Left lung (tissue), 10 donors: ENCODE data around the gene ZCWPW1. TPM values are rescaled to one million over a fixed set of nuclear protein-coding genes. Genes with fewer than 3 reads are reported as not detected.

ENCODE experiments used
- ATAC-seq: fragments of 200-7000 bp; cut with Tn5 transposase; one replicate; pipeline ENCODE4 v1.9.1; 2020; ENCODE audit warnings: moderate library complexity
- DNase-seq, 4 donors: peaks; one replicate each; pipeline ENCODE4 v3.0.0-alpha.2; 2013 to 2020
- H3K27ac ChIP-seq, 2 donors: fragments of 200-600 bp; sonication (generic) in 1 of 2; one replicate each; pipeline versions ENCODE4 v1.5.0 to v1.8.0; 2020 to 2021
- H3K27me3 ChIP-seq, 2 donors: fragments of 200-600 bp; sonication (generic) in 1 of 2; one replicate each; pipeline versions ENCODE4 v1.5.0 to v1.8.0; 2020 to 2021
- H3K36me3 ChIP-seq, 2 donors: fragments of 200-600 bp; sonication (generic) in 1 of 2; one replicate each; pipeline versions ENCODE4 v1.5.0 to v1.8.0; 2020 to 2021
- H3K4me1 ChIP-seq, 2 donors: fragments of 200-600 bp; one replicate each; pipeline ENCODE4 v1.8.0; 2021
- H3K4me3 ChIP-seq, 2 donors: fragments of 200-600 bp; sonication (generic) in 1 of 2; one replicate each; pipeline versions ENCODE4 v1.5.0 to v1.8.0; 2020 to 2021; ENCODE audit warnings: mild to moderate bottlenecking in 1 of 2
- H3K9me3 ChIP-seq, 2 donors: fragments of 200-600 bp; sonication (generic) in 1 of 2; one replicate each; pipeline versions ENCODE4 v1.5.0 to v1.8.0; 2020 to 2021
- intact Hi-C, 2 donors: fragments of 100-400 bp; cut with DNase I; formaldehyde crosslinking; loops; one replicate each; pipeline versions ENCODE4 v1.11.2 to v1.14.2; 2022
- polyA plus RNA-seq, 6 donors: library from polyadenylated mRNA; unstranded; fragments of 120-200 nt; gene quantifications; one replicate each; pipeline ENCODE4 v1.2.1, GENCODE V29; 2013; ENCODE audit not compliant: insufficient read length in 6 of 6
- total RNA-seq, 2 donors: library from RNA; stranded (reverse); fragmentation: NEBNext Ultra II Directional; extraction: Animal tissue kit (Norgen Biotek cat#: 25700); gene quantifications; one replicate each; pipeline ENCODE4 v1.2.1, GENCODE V29; 2021
- TF ChIP-seq, protein P1 (sequence below), 2 donors: fragments of 200-600 bp; sonication (generic) in 1 of 2; IDR thresholded peaks; one replicate each; pipeline versions ENCODE4 v1.5.0 to v1.8.0; 2021; ENCODE audit warnings: antibody characterized with exemption in 2 of 2
- donor health status: DM: no; HTN: yes; CAD: no.
- donor health status: DM: no; HTN: no; CAD: no.

The ZCWPW1 gene
- total and polyA plus RNA-seq, 8 donors = 2.9 to 9.8 (median 8.6) TPM

DNA sequence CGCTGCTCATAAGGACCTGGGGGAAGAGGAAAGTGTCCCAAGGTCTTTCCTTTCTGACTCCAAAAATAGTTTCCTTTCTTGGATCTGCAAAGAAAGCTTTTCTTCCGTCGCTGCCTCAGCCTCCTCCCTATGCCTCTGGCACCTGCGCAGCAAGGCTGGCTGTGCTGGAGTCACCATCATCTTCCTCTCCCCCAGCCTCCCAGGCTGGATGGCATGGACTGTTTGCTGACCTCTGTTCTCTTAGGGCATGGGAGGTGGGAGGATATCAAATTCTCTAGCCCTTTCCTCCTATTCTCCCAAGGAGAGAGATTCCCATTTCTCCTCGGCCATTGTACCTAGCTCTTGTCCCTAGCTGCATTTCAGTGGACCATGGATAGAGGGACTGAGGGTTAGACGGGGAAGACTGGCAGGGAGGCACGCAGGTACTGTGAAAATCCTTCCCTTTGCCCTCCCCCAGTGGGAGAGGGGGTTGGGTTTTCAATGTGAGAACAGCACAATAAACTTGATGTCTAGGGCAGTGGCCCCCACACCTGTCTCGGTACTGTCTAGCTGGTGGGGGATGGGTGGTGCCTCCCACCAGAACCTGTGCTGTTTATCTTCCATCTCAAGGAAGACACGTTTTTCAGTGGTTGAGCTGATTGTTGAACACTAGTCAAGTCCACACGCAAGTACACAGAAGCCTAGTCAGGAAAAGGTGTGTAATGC is 5.2 kb upstream of the ZCWPW1 start:
- intact Hi-C loops = no loop called here
- TF ChIP-seq, protein P1, sequence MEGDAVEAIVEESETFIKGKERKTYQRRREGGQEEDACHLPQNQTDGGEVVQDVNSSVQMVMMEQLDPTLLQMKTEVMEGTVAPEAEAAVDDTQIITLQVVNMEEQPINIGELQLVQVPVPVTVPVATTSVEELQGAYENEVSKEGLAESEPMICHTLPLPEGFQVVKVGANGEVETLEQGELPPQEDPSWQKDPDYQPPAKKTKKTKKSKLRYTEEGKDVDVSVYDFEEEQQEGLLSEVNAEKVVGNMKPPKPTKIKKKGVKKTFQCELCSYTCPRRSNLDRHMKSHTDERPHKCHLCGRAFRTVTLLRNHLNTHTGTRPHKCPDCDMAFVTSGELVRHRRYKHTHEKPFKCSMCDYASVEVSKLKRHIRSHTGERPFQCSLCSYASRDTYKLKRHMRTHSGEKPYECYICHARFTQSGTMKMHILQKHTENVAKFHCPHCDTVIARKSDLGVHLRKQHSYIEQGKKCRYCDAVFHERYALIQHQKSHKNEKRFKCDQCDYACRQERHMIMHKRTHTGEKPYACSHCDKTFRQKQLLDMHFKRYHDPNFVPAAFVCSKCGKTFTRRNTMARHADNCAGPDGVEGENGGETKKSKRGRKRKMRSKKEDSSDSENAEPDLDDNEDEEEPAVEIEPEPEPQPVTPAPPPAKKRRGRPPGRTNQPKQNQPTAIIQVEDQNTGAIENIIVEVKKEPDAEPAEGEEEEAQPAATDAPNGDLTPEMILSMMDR (IDR thresholded peaks at IDR 0.05) = no peak
- DNase-seq (peak in 1 of 4 donors; percentile 43), ATAC-seq (no peak)
- Histone ChIP-seq H3K27ac (peak overlapping the region; percentile 5 to 37), H3K4me3 (no peak overlapping the region), H3K4me1 (peaks cover 17 to 63% of the 10 kb centered on the region in 2 donors), H3K9me3 (no peaks in the 10 kb centered on the region), H3K27me3 (no peaks in the 10 kb centered on the region), H3K36me3 (peaks cover 0 to 37% of the 10 kb centered on the region in 2 donors)

DNA sequence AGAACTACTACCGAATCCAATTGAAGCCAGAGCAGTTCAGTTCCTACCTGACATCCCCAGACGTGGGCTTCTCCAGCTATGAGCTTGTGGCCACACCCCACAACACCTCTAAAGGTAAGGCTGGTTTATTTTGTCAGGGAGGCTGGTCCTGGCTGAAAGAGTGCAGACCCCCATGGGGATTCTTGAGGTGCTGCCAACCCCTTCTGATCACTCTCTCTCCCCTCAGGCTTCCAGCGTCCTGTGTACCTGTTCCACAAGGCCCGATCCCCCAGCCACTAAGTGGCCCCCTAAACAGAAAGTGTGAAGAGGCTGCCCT is 4.7 kb upstream of the ZCWPW1 start:
- Histone ChIP-seq H3K4me3 (no peak overlapping the region), H3K27me3 (no peaks in the 10 kb centered on the region), H3K27ac (peak overlapping the region in 1 of 2 donors; percentile 37), H3K36me3 (peaks cover 0 to 37% of the 10 kb centered on the region in 2 donors), H3K4me1 (peaks cover 17 to 64% of the 10 kb centered on the region in 2 donors), H3K9me3 (no peaks in the 10 kb centered on the region)
- no peak for ATAC-seq
- DNase-seq = no peak
- TF ChIP-seq, protein P1 (IDR thresholded peaks at IDR 0.05) = no peak
- intact Hi-C loops = no loop called here

DNA sequence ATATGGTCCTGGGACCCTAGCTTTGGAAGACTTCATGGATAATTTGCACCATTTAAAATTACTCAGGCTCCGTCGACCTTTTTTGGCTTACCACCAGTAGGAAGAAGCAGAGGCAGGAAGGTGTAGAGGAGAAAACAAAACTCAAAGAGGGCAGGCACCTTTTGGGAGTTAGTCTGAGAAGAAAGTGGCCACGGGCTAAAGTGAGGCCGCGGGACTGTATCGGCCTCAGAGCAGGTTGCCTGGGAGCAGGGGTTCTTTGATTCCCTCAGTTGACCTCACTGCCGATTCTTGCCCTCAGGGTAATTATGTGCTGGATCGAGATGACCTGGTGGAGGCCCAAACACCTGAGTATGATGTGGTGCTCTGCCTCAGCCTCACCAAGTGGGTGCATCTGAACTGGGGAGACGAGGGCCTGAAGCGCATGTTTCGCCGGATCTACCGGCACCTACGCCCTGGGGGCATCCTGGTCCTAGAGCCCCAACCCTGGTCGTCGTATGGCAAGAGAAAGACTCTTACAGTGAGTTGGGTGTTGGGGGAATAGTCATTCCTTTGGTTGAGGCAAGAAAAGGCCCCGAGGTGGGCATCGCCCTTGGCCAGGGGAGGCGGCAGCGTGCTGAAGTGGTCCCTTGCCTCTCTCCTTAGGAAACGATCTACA is 4.2 kb upstream of the ZCWPW1 start:
- Histone ChIP-seq H3K9me3 (no peaks in the 10 kb centered on the region), H3K27me3 (no peaks in the 10 kb centered on the region), H3K4me3 (no peak overlapping the region), H3K4me1 (peaks cover 17 to 69% of the 10 kb centered on the region in 2 donors), H3K36me3 (peaks cover 0 to 37% of the 10 kb centered on the region in 2 donors), H3K27ac (peak overlapping the region in 1 of 2 donors; percentile 28)
- TF ChIP-seq, protein P1 (IDR thresholded peaks at IDR 0.05) = no peak
- peak in 1 of 4 donors; percentile 58 for DNase-seq
- intact Hi-C loops = no loop called here
- ATAC-seq = no peak

DNA sequence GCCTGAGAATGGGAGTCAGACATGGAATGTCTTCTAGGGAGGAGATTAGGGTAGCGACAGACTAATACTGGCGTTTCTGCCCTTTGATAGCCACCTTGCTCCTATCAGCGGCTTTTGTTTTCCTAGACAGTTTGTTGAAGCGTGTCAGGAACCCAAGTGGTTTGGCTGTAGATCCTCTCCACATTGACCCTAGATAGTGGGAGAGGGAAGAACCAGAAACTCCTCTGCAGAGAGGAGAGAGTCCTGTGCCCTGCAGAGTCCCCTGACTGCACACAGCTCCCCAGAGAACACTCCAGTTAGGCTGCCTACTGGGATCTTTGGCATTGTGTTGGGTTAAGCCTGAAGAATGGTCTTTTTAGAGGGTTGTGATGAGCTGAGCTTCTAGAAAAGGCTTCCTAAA is 3.5 kb upstream of the ZCWPW1 start:
- Histone ChIP-seq H3K36me3 (peaks cover 0 to 37% of the 10 kb centered on the region in 2 donors), H3K27me3 (no peaks in the 10 kb centered on the region), H3K4me3 (no peak overlapping the region), H3K4me1 (peaks cover 17 to 71% of the 10 kb centered on the region in 2 donors), H3K27ac (peak overlapping the region in 1 of 2 donors; percentile 28), H3K9me3 (no peaks in the 10 kb centered on the region)
- ATAC-seq = no peak
- intact Hi-C loops = no loop called here
- no peak for DNase-seq
- TF ChIP-seq, protein P1 (IDR thresholded peaks at IDR 0.05) = no peak

DNA sequence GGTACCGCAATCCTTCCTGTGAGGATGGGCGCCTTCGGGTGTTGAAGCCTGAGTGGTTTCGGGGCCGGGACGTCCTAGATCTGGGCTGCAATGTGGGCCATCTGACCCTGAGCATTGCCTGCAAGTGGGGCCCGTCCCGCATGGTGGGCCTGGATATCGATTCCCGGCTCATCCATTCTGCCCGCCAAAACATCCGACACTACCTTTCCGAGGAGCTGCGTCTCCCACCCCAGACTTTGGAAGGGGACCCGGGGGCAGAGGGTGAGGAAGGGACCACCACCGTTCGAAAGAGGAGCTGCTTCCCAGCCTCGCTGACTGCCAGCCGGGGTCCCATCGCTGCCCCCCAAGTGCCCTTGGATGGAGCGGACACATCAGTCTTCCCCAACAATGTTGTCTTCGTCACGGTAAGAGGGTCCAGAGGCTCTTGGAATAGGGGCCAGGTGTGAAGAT is 2.8 kb upstream of the ZCWPW1 start:
- H3K27ac ChIP-seq = no peak overlapping the region
- H3K4me3 ChIP-seq = peak overlapping the region in 1 of 2 donors; percentile 93
- peaks cover 17 to 67% of the 10 kb centered on the region in 2 donors for H3K4me1 ChIP-seq
- TF ChIP-seq, protein P1 (IDR thresholded peaks at IDR 0.05) = no peak
- intact Hi-C loops = no loop called here
- no peaks in the 10 kb centered on the region for H3K27me3 ChIP-seq
- peak in 1 of 4 donors; percentile 74 for DNase-seq
- H3K36me3 ChIP-seq = peaks cover 0 to 37% of the 10 kb centered on the region in 2 donors
- H3K9me3 ChIP-seq = no peaks in the 10 kb centered on the region
- ATAC-seq = no peak
